ENCODE results near the gene IL6R. TPM values are rescaled to one million over a fixed set of nuclear protein-coding genes. Genes with fewer than 3 reads are reported as not detected.
A peak's percentile ranks its signal among the peaks of the same experiment; 100 is the strongest.

IL6R gene
- total RNA-seq, 4 donors from 2014 or later = 56.1 to 140 (median 100) TPM

GRCh38 chr1:154398678-154399077 lies 6.5 kb upstream of the IL6R start:
- no peaks in the 10 kb centered on the region for H3K4me1 ChIP-seq
- TF ChIP-seq, protein P1, sequence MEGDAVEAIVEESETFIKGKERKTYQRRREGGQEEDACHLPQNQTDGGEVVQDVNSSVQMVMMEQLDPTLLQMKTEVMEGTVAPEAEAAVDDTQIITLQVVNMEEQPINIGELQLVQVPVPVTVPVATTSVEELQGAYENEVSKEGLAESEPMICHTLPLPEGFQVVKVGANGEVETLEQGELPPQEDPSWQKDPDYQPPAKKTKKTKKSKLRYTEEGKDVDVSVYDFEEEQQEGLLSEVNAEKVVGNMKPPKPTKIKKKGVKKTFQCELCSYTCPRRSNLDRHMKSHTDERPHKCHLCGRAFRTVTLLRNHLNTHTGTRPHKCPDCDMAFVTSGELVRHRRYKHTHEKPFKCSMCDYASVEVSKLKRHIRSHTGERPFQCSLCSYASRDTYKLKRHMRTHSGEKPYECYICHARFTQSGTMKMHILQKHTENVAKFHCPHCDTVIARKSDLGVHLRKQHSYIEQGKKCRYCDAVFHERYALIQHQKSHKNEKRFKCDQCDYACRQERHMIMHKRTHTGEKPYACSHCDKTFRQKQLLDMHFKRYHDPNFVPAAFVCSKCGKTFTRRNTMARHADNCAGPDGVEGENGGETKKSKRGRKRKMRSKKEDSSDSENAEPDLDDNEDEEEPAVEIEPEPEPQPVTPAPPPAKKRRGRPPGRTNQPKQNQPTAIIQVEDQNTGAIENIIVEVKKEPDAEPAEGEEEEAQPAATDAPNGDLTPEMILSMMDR (IDR thresholded peaks at IDR 0.05) = no peak
- no peak for TF ChIP-seq POLR2A (IDR thresholded peaks at IDR 0.05)
- no peaks in the 10 kb centered on the region for H3K27me3 ChIP-seq
- H3K36me3 ChIP-seq = no peaks in the 10 kb centered on the region
- H3K27ac ChIP-seq = no peak overlapping the region
- no peak overlapping the region for H3K4me3 ChIP-seq
- DNase-seq = no peak
- H3K9me3 ChIP-seq = no peaks in the 10 kb centered on the region

- no peak overlapping the region for H3K4me3 ChIP-seq
- TF ChIP-seq, protein P1 (IDR thresholded peaks at IDR 0.05) = no peak
- TF ChIP-seq POLR2A (IDR thresholded peaks at IDR 0.05) = no peak
- peak in 1 of 3 donors; percentile 4 for DNase-seq
- H3K27me3 ChIP-seq = no peaks in the 10 kb centered on the region
- no peaks in the 10 kb centered on the region for H3K36me3 ChIP-seq
- H3K4me1 ChIP-seq = peaks cover 3 to 7% (median 5%) of the 10 kb centered on the region in 4 donors
- no peaks in the 10 kb centered on the region for H3K9me3 ChIP-seq
- H3K27ac ChIP-seq = no peak overlapping the region
Measured at GRCh38 chr1:154400381-154400801, 4.8 kb upstream of the IL6R start.

- Histone ChIP-seq H3K27ac (peak overlapping the region in 1 of 4 donors; percentile 90), H3K27me3 (no peaks in the 10 kb centered on the region), H3K9me3 (no peaks in the 10 kb centered on the region), H3K36me3 (no peaks in the 10 kb centered on the region), H3K4me3 (no peak overlapping the region), H3K4me1 (peaks cover 3 to 20% (median 14%) of the 10 kb centered on the region in 4 donors)
- TF ChIP-seq, protein P1 (IDR thresholded peaks at IDR 0.05) = no peak
- no peak for TF ChIP-seq POLR2A (IDR thresholded peaks at IDR 0.05)
- peak in 1 of 3 donors; percentile 17 for DNase-seq
Measured at GRCh38 chr1:154402409-154402921, 2.7 kb upstream of the IL6R start.

DNA sequence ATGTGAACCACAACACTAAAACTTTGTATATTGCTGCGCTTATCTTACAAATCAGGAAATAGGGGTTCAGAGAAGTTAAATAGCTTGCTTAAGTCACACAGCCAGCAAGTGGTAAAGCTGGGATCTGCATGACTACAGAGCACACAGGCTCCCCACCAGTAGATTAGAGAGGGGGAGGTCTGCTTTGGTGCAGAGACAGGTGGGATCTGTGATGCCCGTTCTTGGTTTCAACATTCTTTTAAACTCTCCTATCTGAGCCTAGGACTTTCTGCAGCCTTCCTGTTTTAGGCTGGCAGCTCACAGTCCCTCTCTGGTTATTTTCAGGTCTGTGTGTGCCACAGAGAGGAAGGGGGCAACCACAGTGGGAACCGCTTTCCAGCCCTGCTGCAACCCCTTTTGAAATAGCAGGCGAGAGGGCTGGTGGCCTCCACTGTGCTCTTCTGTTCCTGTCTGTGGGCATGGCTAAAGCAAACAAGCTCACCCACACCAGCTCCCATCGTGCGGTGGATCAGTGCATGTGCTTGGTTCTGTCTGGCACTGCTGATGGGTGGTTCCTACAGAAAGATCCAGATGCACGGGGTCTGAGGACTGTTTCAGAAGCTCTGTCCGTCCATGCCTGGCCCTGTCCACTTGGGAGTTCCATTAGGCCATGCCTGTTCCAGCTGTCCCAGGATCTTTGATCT lies 1.7 kb upstream of the IL6R start:
- no peak for TF ChIP-seq POLR2A (IDR thresholded peaks at IDR 0.05)
- TF ChIP-seq, protein P1 (IDR thresholded peaks at IDR 0.05) = no peak

GRCh38 chr1:154403983-154404382 lies 1.2 kb upstream of the IL6R start:
- TF ChIP-seq POLR2A (IDR thresholded peaks at IDR 0.05) = no peak
- TF ChIP-seq, protein P1 (IDR thresholded peaks at IDR 0.05) = no peak
- Histone ChIP-seq H3K4me3 (peak overlapping the region in 1 of 4 donors; percentile 76), H3K9me3 (no peaks in the 10 kb centered on the region), H3K36me3 (no peaks in the 10 kb centered on the region), H3K4me1 (peaks cover 3 to 33% (median 28%) of the 10 kb centered on the region in 4 donors), H3K27me3 (no peaks in the 10 kb centered on the region), H3K27ac (peak overlapping the region in 1 of 4 donors; percentile 90)
- no peak for DNase-seq

More for the DNA sequence above, 1.7 kb upstream of the IL6R start:
- Histone ChIP-seq H3K4me1 (peaks cover 3 to 29% (median 23%) of the 10 kb centered on the region in 4 donors), H3K27me3 (no peaks in the 10 kb centered on the region), H3K9me3 (no peaks in the 10 kb centered on the region), H3K36me3 (no peaks in the 10 kb centered on the region), H3K4me3 (no peak overlapping the region), H3K27ac (peak overlapping the region in 1 of 4 donors; percentile 90)
- DNase-seq = peak in 2 of 3 donors; percentile 44 to 53
